HFF-Myc (cell line): ENCODE results near the gene NRARP.
"Not testable (repeated sequence)": the region's sequence is repeated elsewhere in the genome, so short reads cannot be mapped to it uniquely, and the experiment has no call there.

ENCODE experiments used
- DNase-seq: peaks from one replicate; pipeline ENCODE4 v3.0.0-alpha.2; 2011; ENCODE audit warnings: low read depth; ENCODE audit errors: extremely low read depth
- H3K4me3 ChIP-seq: replicated peaks from 2 replicates; pipeline ENCODE4 v1.5.1; 2011; ENCODE audit warnings: low read depth, mild to moderate bottlenecking, control low read depth, low read length
- TF ChIP-seq, protein P1 (sequence below): IDR thresholded peaks from 2 replicates; pipeline ENCODE4 v1.5.1; 2012; ENCODE audit warnings: mild to moderate bottlenecking, low read depth, low read length, control low read depth; ENCODE audit errors: missing control alignments

NRARP gene

DNA sequence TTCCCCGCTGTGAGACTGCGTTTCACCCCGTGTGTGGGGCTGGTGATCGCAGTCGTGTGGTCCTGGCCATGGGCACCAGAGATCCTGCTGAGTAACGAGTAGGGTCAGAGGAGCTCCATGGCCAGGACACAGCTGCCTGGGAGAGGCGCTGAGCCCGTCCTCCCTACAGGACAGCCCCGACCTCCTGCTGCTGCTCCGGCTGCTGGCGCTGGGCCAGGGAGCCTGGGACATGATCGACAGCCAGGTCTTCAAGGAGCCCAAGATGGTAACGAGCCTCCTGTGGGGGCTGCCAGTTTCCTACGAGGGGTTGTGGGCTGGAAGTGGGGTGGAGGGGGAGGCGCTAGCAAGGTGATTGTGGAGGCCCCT is 35.9 kb downstream of the NRARP start:
- TF ChIP-seq, protein P1, sequence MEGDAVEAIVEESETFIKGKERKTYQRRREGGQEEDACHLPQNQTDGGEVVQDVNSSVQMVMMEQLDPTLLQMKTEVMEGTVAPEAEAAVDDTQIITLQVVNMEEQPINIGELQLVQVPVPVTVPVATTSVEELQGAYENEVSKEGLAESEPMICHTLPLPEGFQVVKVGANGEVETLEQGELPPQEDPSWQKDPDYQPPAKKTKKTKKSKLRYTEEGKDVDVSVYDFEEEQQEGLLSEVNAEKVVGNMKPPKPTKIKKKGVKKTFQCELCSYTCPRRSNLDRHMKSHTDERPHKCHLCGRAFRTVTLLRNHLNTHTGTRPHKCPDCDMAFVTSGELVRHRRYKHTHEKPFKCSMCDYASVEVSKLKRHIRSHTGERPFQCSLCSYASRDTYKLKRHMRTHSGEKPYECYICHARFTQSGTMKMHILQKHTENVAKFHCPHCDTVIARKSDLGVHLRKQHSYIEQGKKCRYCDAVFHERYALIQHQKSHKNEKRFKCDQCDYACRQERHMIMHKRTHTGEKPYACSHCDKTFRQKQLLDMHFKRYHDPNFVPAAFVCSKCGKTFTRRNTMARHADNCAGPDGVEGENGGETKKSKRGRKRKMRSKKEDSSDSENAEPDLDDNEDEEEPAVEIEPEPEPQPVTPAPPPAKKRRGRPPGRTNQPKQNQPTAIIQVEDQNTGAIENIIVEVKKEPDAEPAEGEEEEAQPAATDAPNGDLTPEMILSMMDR = no peak
- no peak for DNase-seq
- H3K4me3 ChIP-seq = no peak overlapping the region

DNA sequence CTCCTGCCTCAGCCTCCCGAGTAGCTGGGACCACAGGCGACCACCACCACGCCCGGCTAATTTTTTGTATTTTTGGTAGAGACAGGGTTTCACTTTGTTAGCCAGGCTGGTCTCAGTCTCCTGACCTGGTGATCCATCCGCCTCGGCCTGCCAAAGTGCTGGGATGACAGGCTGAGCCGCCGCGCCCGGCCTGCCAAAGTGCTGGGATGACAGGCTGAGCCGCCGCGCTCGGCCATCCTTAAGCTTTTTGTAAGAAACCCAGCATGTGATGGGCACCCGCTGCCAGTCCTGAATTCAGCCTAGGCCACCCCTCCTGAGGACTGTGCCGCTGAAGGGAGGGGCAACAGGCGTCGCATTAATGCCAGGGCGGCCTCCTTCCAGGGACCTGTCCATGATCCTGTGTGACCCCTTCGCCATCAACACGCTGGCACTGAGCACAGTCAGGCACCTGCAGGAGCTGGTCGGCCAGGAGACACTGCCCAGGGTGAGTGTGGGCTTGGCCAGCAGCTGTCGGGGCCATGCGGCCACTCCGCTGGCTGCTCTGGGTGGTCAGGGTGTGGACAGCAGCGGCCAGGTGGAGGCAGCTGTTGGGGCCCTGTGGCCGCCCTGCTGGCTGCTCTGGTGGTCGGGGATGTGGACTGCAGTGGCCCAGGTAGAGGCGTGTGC is 36.4 kb downstream of the NRARP start:
- no peak for DNase-seq
- no peak overlapping the region for H3K4me3 ChIP-seq
- TF ChIP-seq, protein P1 = no peak

DNA sequence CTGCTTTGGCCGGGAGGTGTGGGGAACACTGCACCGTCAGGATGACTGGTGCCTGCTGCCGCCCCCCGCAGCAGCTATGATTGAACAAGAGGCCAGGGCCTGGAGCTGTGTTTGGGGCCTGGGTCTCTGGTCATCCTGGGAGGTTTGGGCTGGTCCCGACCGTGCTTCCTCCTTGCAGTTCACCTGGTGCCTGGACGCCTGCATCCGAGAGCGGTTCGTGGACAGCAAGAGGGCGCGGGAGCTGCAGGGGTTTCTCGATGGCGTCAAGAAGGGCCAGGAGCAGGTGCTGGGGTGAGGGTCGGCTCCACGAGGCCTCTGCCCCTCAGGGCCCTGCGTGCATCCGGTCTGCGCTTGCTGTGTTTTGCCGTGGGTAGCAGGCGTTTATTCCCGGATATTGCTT is 38.0 kb downstream of the NRARP start:
- DNase-seq = no peak
- TF ChIP-seq, protein P1 = no peak
- no peak overlapping the region for H3K4me3 ChIP-seq

DNA sequence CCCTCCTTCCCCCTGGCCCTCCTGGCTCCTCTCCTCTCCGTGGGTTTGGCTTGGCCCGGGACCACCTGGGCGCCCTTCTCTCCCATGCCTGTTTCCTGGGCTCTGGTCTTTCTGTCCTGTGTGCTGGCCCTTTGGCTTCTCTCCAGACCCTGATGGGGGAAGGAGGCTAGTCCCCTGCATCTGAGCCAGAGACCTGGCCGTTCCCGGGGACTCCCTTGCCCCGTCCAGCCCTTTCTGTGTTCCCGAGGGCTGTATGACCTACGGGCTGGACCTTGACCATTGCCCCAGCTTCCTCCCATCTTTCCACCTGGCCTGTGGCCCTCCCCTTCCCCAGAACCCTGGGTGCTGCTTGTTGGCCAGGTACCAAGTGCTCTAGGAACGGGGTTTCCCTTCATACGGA is 38.6 kb downstream of the NRARP start:
- no peak overlapping the region for H3K4me3 ChIP-seq
- TF ChIP-seq, protein P1 = no peak
- DNase-seq = no peak

DNA sequence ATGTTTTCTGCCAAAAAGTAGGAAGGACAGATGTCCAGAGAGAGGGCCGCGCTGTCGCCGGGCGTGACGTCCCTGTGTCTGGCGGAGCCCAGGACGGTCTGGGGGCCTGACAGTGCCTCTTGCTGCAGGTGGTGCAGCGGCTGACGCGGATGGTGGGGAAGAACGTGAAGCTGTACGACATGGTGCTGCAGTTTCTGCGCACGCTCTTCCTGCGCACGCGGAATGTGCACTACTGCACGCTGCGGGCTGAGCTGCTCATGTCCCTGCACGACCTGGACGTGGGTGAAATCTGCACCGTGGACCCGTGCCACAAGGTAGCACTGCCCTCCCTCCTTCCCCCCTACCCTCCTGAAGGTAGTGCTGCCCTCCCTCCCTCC is 39.2 kb downstream of the NRARP start:
- TF ChIP-seq, protein P1 = no peak
- H3K4me3 ChIP-seq = no peak overlapping the region
- no peak for DNase-seq

DNA sequence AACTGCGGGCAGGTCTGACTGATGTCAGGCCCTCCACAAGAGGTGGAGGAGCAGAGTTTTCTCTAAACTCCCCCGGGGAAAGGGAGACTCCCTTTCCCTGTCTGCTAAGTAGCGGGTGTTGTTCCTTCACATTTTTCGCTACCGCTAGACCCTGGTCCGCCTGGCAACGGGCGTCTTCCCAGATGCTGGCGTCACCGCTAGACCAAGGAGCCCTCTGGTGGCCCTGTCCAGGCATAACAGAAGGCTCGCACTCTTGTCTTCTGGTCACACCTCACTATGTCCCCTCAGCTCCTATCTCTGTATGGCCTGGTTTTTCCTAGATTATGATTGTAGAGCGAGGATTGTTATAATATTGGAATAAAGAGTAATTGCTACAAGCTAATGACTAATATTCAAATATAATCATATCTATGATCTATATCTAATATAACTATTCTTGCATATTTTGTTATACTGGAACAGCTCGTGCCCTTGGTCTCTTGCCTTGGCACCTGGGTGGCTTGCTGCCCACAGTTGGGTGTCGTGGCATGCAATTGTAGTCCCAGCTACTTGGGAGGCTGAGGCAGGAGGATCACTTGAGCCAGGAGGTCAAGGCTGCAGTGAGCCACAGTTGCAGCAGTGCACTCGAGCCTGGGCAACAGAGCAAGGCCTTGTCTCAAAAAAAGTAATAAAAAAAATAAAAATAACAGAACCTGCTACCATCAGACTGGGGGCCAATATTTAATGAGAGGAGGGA is 39.7 kb downstream of the NRARP start:
- TF ChIP-seq, protein P1 = peak; percentile 48
- DNase-seq = not testable (repeated sequence)

More for the DNA sequence above, 39.7 kb downstream of the NRARP start:
- H3K4me3 ChIP-seq = not testable (repeated sequence)
